ENCODE data around the gene KHDRBS2.

The KHDRBS2 gene

DNA sequence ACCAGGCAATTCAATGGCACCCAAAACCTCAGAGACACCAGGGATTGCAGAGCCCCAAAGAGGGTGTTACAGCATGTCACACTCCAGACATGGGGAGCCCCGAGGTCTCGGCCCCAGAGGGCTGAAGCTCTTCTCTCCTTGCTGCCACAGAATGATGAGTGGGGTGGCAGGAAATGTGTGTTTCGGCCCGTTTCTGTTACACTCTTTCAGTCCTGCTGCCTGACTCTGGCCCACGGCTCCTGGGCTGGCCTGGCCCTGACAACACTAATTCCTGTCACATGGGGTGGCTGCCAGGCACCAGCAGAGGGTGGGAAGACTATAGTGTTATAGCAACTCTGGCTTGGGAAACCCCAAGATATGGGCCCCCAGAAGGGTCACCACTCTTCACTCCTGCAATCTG is 183.6 kb downstream of the KHDRBS2 start:
- Histone ChIP-seq H3K9ac (ENCODE audit: low read length) (no peak overlapping the region), H3K4me2 (ENCODE audit: low read length) (no peak overlapping the region), H3K79me1 (ENCODE audit: low read length) (no peaks in the 10 kb centered on the region), H3K4me3 (ENCODE audit: low read depth, low read length) (no peak overlapping the region), H2BK120ac (ENCODE audit: insufficient read depth, low read length, poor library complexity) (no peak overlapping the region), H3K4ac (ENCODE audit: low read depth, low read length) (no peak overlapping the region), H4K12ac (ENCODE audit: low read depth, low read length) (no peak overlapping the region), H3K23ac (ENCODE audit: low read length) (no peak overlapping the region), H3K14ac (ENCODE audit: low read length) (no peak overlapping the region), H2BK12ac (ENCODE audit: low read length) (no peak overlapping the region), H4K91ac (ENCODE audit: low read depth, low read length) (no peak overlapping the region), H4K8ac (ENCODE audit: low read depth, low read length) (no peak overlapping the region), H3K27ac (ENCODE audit: low read depth, low read length) (no peak overlapping the region), H3K36me3 (ENCODE audit: control insufficient read depth in 1 of 2, insufficient read depth in 2 of 2, low read length in 2 of 2) (no peaks in the 10 kb centered on the region), H2AFZ (ENCODE audit: insufficient read depth, low read length, poor library complexity) (no peak overlapping the region), H3K4me1 (ENCODE audit: control insufficient read depth in 1 of 2, insufficient read depth in 2 of 2, low read length in 2 of 2) (no peaks in the 10 kb centered on the region), H3K9me3 (ENCODE audit: insufficient read depth, low read depth, low read length) (no peaks in the 10 kb centered on the region), H3K79me2 (ENCODE audit: control insufficient read depth, insufficient read depth, low read length, poor library complexity) (no peaks in the 10 kb centered on the region), H2BK5ac (ENCODE audit: low read depth, low read length, poor library complexity) (no peak overlapping the region), H3K27me3 (ENCODE audit: insufficient read depth, low read length) (no peaks in the 10 kb centered on the region), H3K18ac (ENCODE audit: low read length) (no peak overlapping the region), H2AK5ac (ENCODE audit: low read length) (no peak overlapping the region)
- WGBS (ENCODE audit: extremely low coverage, insufficient coverage, insufficient read length): no CpG with 5 or more reads among the region's 5 CpGs
- no peak for DNase-seq

DNA sequence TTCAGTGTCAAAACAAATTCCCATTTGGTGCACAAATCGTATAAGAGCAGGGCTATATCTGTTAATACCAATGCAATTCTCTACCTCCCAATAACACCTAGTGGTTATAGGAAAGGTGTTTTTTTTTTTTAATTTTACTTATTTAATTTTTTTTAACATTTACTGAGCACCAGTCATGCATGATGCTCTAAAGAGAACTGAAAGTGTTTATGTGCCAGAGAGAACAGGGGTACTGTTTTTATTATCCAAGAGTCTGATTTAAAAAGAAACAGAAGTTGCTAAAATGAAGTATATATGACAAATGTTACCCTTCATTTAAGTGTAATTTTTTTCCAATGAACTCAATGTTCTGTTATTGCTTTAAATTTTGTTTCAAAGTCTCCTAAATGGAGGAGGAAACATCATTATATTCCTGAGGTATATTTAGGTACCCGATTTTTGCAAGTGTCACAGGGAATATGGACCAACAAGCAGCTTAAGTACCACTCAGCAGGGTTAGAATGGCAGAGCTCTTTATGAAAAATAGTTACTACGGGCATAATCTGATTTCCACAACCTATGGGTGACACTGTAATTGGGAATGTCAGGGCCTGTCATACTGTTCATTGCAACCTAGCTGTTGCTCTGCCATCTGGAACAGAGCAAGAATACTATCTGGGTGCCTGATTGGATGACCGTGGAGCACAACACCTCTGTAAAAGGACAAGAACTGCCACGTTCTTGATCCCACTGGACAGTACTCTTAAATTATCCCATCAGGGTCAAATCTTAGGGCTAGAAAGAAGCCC is 195.4 kb downstream of the KHDRBS2 start:
- Histone ChIP-seq H4K12ac (ENCODE audit: low read depth, low read length) (no peak overlapping the region), H4K8ac (ENCODE audit: low read depth, low read length) (no peak overlapping the region), H3K27me3 (ENCODE audit: insufficient read depth, low read length) (no peaks in the 10 kb centered on the region), H3K9ac (ENCODE audit: low read length) (no peak overlapping the region), H3K23ac (ENCODE audit: low read length) (no peak overlapping the region), H3K4me3 (ENCODE audit: low read depth, low read length) (no peak overlapping the region), H3K36me3 (ENCODE audit: control insufficient read depth in 1 of 2, insufficient read depth in 2 of 2, low read length in 2 of 2) (no peaks in the 10 kb centered on the region), H2AK5ac (ENCODE audit: low read length) (no peak overlapping the region), H3K14ac (ENCODE audit: low read length) (no peak overlapping the region), H3K9me3 (ENCODE audit: insufficient read depth, low read depth, low read length) (no peaks in the 10 kb centered on the region), H2AFZ (ENCODE audit: insufficient read depth, low read length, poor library complexity) (no peak overlapping the region), H3K79me2 (ENCODE audit: control insufficient read depth, insufficient read depth, low read length, poor library complexity) (no peaks in the 10 kb centered on the region), H3K79me1 (ENCODE audit: low read length) (no peaks in the 10 kb centered on the region), H3K4me2 (ENCODE audit: low read length) (no peak overlapping the region), H2BK120ac (ENCODE audit: insufficient read depth, low read length, poor library complexity) (no peak overlapping the region), H2BK12ac (ENCODE audit: low read length) (no peak overlapping the region), H3K18ac (ENCODE audit: low read length) (no peak overlapping the region), H3K27ac (ENCODE audit: low read depth, low read length) (no peak overlapping the region), H3K4me1 (ENCODE audit: control insufficient read depth in 1 of 2, insufficient read depth in 2 of 2, low read length in 2 of 2) (no peaks in the 10 kb centered on the region), H4K91ac (ENCODE audit: low read depth, low read length) (no peak overlapping the region), H3K4ac (ENCODE audit: low read depth, low read length) (no peak overlapping the region), H2BK5ac (ENCODE audit: low read depth, low read length, poor library complexity) (no peak overlapping the region)
- no CpG with 5 or more reads among the region's 5 CpGs for WGBS (ENCODE audit: extremely low coverage, insufficient coverage, insufficient read length)
- DNase-seq: no peak

DNA sequence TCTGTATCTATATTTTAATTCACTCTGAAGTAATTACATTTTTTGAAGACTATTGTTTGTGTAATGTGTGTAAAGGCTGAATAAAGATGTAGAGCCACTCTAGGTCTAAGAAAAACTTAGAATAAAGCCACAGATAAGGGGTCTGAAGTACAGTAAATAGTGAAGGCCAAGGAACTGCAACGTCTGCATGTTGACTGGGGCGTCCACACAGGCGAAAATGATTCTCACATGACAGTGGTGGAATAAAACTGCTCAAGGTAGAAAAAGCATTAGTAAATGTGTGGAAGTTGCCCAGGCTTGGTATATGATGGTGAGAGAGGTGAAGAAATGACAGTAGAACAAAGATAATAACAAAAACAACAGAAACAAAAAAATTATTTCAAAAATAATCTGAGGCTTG is 196.2 kb downstream of the KHDRBS2 start:
- no peak overlapping the region for H2BK120ac ChIP-seq (ENCODE audit: insufficient read depth, low read length, poor library complexity)
- H3K23ac ChIP-seq (ENCODE audit: low read length): no peak overlapping the region
- no peak overlapping the region for H3K4me2 ChIP-seq (ENCODE audit: low read length)
- H3K79me2 ChIP-seq (ENCODE audit: control insufficient read depth, insufficient read depth, low read length, poor library complexity): no peaks in the 10 kb centered on the region
- DNase-seq: no peak
- no peak overlapping the region for H3K27ac ChIP-seq (ENCODE audit: low read depth, low read length)
- H2BK12ac ChIP-seq (ENCODE audit: low read length): no peak overlapping the region
- H4K91ac ChIP-seq (ENCODE audit: low read depth, low read length): no peak overlapping the region
- no peak overlapping the region for H4K12ac ChIP-seq (ENCODE audit: low read depth, low read length)
- H3K27me3 ChIP-seq (ENCODE audit: insufficient read depth, low read length): no peaks in the 10 kb centered on the region
- H3K79me1 ChIP-seq (ENCODE audit: low read length): no peaks in the 10 kb centered on the region
- H3K4me3 ChIP-seq (ENCODE audit: low read depth, low read length): no peak overlapping the region
- WGBS (ENCODE audit: extremely low coverage, insufficient coverage, insufficient read length): no CpG with 5 or more reads among the region's 3 CpGs
- no peaks in the 10 kb centered on the region for H3K4me1 ChIP-seq (ENCODE audit: control insufficient read depth in 1 of 2, insufficient read depth in 2 of 2, low read length in 2 of 2)
- H4K8ac ChIP-seq (ENCODE audit: low read depth, low read length): no peak overlapping the region
- H3K4ac ChIP-seq (ENCODE audit: low read depth, low read length): no peak overlapping the region
- H3K9me3 ChIP-seq (ENCODE audit: insufficient read depth, low read depth, low read length): no peaks in the 10 kb centered on the region
- H3K14ac ChIP-seq (ENCODE audit: low read length): no peak overlapping the region
- H3K18ac ChIP-seq (ENCODE audit: low read length): no peak overlapping the region
- no peak overlapping the region for H2AFZ ChIP-seq (ENCODE audit: insufficient read depth, low read length, poor library complexity)
- no peak overlapping the region for H2AK5ac ChIP-seq (ENCODE audit: low read length)
- no peak overlapping the region for H3K9ac ChIP-seq (ENCODE audit: low read length)
- H2BK5ac ChIP-seq (ENCODE audit: low read depth, low read length, poor library complexity): no peak overlapping the region
- no peaks in the 10 kb centered on the region for H3K36me3 ChIP-seq (ENCODE audit: control insufficient read depth in 1 of 2, insufficient read depth in 2 of 2, low read length in 2 of 2)

DNA sequence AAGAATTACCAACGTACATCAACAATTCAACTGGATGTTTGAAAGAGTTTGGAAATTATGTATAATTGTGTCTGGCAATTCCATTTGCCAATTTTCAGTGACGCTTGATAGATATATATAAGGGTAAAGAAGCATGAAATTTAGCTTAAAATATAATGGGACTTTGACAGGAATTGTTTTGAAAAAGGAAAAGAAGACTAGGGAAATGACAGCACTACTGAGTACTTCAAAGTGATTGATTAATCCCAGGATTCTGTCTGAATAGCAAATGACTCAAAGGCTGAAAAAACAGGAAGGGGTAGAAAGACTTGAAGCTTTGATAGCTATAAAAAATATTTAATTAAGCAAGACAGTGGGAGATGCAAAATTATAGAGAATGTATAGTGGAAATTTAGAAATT is 200.0 kb downstream of the KHDRBS2 start:
- no peaks in the 10 kb centered on the region for H3K4me1 ChIP-seq (ENCODE audit: control insufficient read depth in 1 of 2, insufficient read depth in 2 of 2, low read length in 2 of 2)
- no peak overlapping the region for H3K27ac ChIP-seq (ENCODE audit: low read depth, low read length)
- no peak overlapping the region for H4K12ac ChIP-seq (ENCODE audit: low read depth, low read length)
- H3K23ac ChIP-seq (ENCODE audit: low read length): no peak overlapping the region
- no peak overlapping the region for H3K4me2 ChIP-seq (ENCODE audit: low read length)
- no peak overlapping the region for H3K9ac ChIP-seq (ENCODE audit: low read length)
- H3K27me3 ChIP-seq (ENCODE audit: insufficient read depth, low read length): no peaks in the 10 kb centered on the region
- H3K4ac ChIP-seq (ENCODE audit: low read depth, low read length): no peak overlapping the region
- H3K36me3 ChIP-seq (ENCODE audit: control insufficient read depth in 1 of 2, insufficient read depth in 2 of 2, low read length in 2 of 2): no peaks in the 10 kb centered on the region
- no CpG with 5 or more reads among the region's 2 CpGs for WGBS (ENCODE audit: extremely low coverage, insufficient coverage, insufficient read length)
- H2AK5ac ChIP-seq (ENCODE audit: low read length): no peak overlapping the region
- no peaks in the 10 kb centered on the region for H3K79me1 ChIP-seq (ENCODE audit: low read length)
- H3K14ac ChIP-seq (ENCODE audit: low read length): no peak overlapping the region
- H2AFZ ChIP-seq (ENCODE audit: insufficient read depth, low read length, poor library complexity): no peak overlapping the region
- no peak overlapping the region for H2BK5ac ChIP-seq (ENCODE audit: low read depth, low read length, poor library complexity)
- H2BK120ac ChIP-seq (ENCODE audit: insufficient read depth, low read length, poor library complexity): no peak overlapping the region
- no peak for DNase-seq
- H3K9me3 ChIP-seq (ENCODE audit: insufficient read depth, low read depth, low read length): no peaks in the 10 kb centered on the region
- H4K8ac ChIP-seq (ENCODE audit: low read depth, low read length): no peak overlapping the region
- H4K91ac ChIP-seq (ENCODE audit: low read depth, low read length): no peak overlapping the region
- H3K79me2 ChIP-seq (ENCODE audit: control insufficient read depth, insufficient read depth, low read length, poor library complexity): no peaks in the 10 kb centered on the region
- H2BK12ac ChIP-seq (ENCODE audit: low read length): no peak overlapping the region
- no peak overlapping the region for H3K4me3 ChIP-seq (ENCODE audit: low read depth, low read length)
- no peak overlapping the region for H3K18ac ChIP-seq (ENCODE audit: low read length)

Measured in trophoblast cell (in vitro differentiated cells and primary cell).